Spinal cord (tissue), 10 donors: ENCODE results near the gene DAB1. TPM values are rescaled to one million over a fixed set of nuclear protein-coding genes. Genes with fewer than 3 reads are reported as not detected.

ENCODE experiments used
- DNase-seq, 6 donors: peaks; one replicate each; pipeline versions ENCODE4 v3.0.0 to v3.0.0-alpha.2; 2013 to 2015; ENCODE audit warnings: low spot score in 6 of 6, low read depth in 4 of 6
- H3K27ac ChIP-seq: one replicate; pipeline ENCODE4 v1.5.1; 2013; ENCODE audit warnings: low read depth, low read length, control low read depth
- H3K27me3 ChIP-seq: one replicate; pipeline ENCODE4 v1.6.1; 2013; ENCODE audit warnings: low read length; ENCODE audit not compliant: control insufficient read depth, insufficient read depth
- H3K36me3 ChIP-seq: one replicate; pipeline ENCODE4 v1.6.1; 2013; ENCODE audit warnings: low read length; ENCODE audit not compliant: control insufficient read depth, insufficient read depth
- H3K4me1 ChIP-seq: one replicate; pipeline ENCODE4 v1.6.1; 2013; ENCODE audit warnings: low read length; ENCODE audit not compliant: control insufficient read depth, insufficient read depth
- H3K4me3 ChIP-seq: one replicate; pipeline ENCODE4 v1.5.1; 2013; ENCODE audit warnings: low read depth, low read length, control low read depth
- H3K9me3 ChIP-seq: one replicate; pipeline ENCODE4 v1.6.1; 2013; ENCODE audit warnings: low read length; ENCODE audit not compliant: control insufficient read depth, insufficient read depth
- WGBS: methylation state at CpG from one replicate; pipeline ENCODE4 v1.1.5; 2013; ENCODE audit warnings: missing lambda C conversion rate; ENCODE audit not compliant: insufficient coverage; 5-methylcytosine and 5-hydroxymethylcytosine counted together
- polyA plus RNA-seq, 2 donors: library from polyadenylated mRNA; unstranded; fragments of 120-200 nt; gene quantifications; one replicate each; pipeline ENCODE4 v1.2.1, GENCODE V29; 2013; ENCODE audit not compliant: insufficient read length in 2 of 2
- total RNA-seq, 2 donors: library from RNA; depleted of rRNA in 1 of 2; stranded (reverse); fragments of 120-200 nt in 1 of 2; fragments of >200 nt in 1 of 2; gene quantifications; one replicate each; pipeline versions ENCODE4 v1.2.3 to v1.2.4, GENCODE V29; 2013 to 2014
- donor health status: healthy.

DAB1 gene
- total and polyA plus RNA-seq, 4 donors: 8.3 to 27.9 (median 16.9) TPM

DNA sequence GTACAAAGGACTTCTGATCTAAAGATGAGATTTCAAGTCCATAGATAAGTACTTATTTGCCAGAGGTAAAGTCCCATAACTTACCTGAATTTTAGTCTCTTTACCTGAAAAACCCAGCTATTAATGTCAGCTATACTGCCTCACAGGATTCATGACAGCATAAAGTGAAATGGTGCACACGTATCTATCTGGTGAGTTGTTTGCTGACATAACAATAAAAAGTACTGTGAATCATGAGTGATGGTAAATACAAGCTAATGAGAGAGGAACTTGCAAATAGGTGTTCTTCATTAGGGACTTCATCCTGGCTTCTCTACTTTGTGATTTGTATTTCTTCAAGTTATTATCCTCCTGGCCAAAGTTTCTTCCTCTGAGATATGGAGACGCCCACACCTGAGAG, 233.0 kb downstream of the DAB1 start:
- DNase-seq: no peak
- no CpG with 5 or more reads among the region's 2 CpGs for WGBS
- no peaks in the 10 kb centered on the region for H3K4me1 ChIP-seq

GRCh38 chr1:57188168-57188567, 235.7 kb downstream of the DAB1 start:
- no peak for DNase-seq
- Histone ChIP-seq H3K27me3 (no peaks in the 10 kb centered on the region), H3K36me3 (no peaks in the 10 kb centered on the region), H3K27ac (no peak overlapping the region), H3K4me3 (no peak overlapping the region), H3K4me1 (no peaks in the 10 kb centered on the region), H3K9me3 (no peaks in the 10 kb centered on the region)
- 75% methylated on average over 2 of the region's 2 CpGs for WGBS

More for the DNA sequence above, 233.0 kb downstream of the DAB1 start:
- no peaks in the 10 kb centered on the region for H3K36me3 ChIP-seq
- no peaks in the 10 kb centered on the region for H3K27me3 ChIP-seq
- H3K9me3 ChIP-seq: no peaks in the 10 kb centered on the region
- no peak overlapping the region for H3K27ac ChIP-seq
- H3K4me3 ChIP-seq: no peak overlapping the region

GRCh38 chr1:57186455-57186854, 237.4 kb downstream of the DAB1 start:
- Histone ChIP-seq H3K4me1 (no peaks in the 10 kb centered on the region), H3K27me3 (no peaks in the 10 kb centered on the region), H3K4me3 (no peak overlapping the region), H3K9me3 (no peaks in the 10 kb centered on the region), H3K27ac (no peak overlapping the region), H3K36me3 (no peaks in the 10 kb centered on the region)
- no CpG with 5 or more reads among the region's 3 CpGs for WGBS
- DNase-seq: no peak

DNA sequence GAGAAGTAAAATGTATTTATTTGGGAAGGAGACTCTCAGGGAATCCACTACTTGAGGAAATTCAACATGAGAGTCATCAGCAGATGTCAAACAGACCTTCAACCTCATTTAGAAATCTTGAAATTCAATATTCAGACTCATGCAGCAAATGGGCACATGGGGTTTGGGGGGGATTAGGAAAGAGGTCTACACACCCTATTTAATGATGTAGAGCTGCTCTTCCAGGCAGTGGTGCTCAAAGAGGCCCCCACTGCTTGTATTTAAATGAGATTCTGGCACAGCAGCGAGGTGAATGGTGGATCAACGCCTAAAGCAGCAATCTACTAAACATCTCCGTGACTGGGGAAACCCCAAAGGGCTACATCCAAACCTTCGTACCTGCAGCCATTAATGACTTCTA, 244.9 kb downstream of the DAB1 start:
- no peak overlapping the region for H3K27ac ChIP-seq
- no peaks in the 10 kb centered on the region for H3K9me3 ChIP-seq
- H3K36me3 ChIP-seq: no peaks in the 10 kb centered on the region
- H3K4me3 ChIP-seq: no peak overlapping the region
- no peaks in the 10 kb centered on the region for H3K27me3 ChIP-seq
- DNase-seq: no peak
- WGBS: 76% methylated on average over 3 of the region's 4 CpGs
- H3K4me1 ChIP-seq: peaks cover 2% of the 10 kb centered on the region

DNA sequence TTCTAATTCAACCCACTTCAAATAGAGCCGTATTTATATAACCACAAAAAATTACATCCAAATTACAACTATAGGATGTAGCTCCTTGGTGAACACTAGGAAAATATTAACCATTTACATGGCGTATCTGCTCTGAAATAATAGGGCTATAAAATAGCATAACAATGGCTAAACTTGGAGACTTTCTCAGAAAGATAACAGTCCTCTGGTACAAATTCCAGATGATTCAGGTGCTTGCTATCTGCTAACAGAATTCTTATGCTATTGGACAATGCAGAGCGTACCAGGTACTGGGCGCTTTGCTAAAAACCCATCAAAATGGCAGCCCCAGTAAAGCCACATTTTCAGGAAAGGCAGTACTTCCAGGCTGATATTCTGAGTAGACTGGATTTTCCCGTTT, 248.4 kb downstream of the DAB1 start:
- 100% methylated on average over 2 of the region's 5 CpGs for WGBS
- no peaks in the 10 kb centered on the region for H3K9me3 ChIP-seq
- no peaks in the 10 kb centered on the region for H3K27me3 ChIP-seq
- peaks cover 2% of the 10 kb centered on the region for H3K4me1 ChIP-seq
- no peak for DNase-seq
- H3K27ac ChIP-seq: no peak overlapping the region
- no peak overlapping the region for H3K4me3 ChIP-seq
- no peaks in the 10 kb centered on the region for H3K36me3 ChIP-seq

DNA sequence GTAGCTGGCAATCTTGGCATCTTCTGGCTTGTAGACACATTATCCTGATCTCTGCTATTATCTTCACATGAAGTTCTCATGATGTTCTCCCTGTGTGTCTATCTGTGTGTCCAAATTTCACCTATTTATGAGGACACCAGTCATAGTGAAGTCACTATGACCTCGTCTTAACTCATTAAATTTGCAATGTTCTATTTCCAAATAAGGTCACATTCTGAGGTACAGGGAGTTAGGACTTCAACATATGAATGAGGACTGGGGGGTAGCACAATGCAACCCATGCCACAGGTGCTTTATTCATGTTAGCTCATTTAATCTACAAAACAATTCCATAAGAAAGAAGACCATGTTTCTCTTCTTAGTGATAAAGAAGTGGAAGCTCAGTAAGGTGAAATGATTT, 251.8 kb downstream of the DAB1 start:
- H3K27me3 ChIP-seq: no peaks in the 10 kb centered on the region
- no peaks in the 10 kb centered on the region for H3K36me3 ChIP-seq
- no peak for DNase-seq
- H3K9me3 ChIP-seq: no peaks in the 10 kb centered on the region
- H3K27ac ChIP-seq: no peak overlapping the region
- WGBS: no CpG with 5 or more reads among the region's 1 CpG
- H3K4me1 ChIP-seq: no peaks in the 10 kb centered on the region
- no peak overlapping the region for H3K4me3 ChIP-seq

- no peak overlapping the region for H3K4me3 ChIP-seq
- no peaks in the 10 kb centered on the region for H3K36me3 ChIP-seq
- no peak overlapping the region for H3K27ac ChIP-seq
- H3K4me1 ChIP-seq: peaks cover 6% of the 10 kb centered on the region
- H3K9me3 ChIP-seq: no peaks in the 10 kb centered on the region
- no peak for DNase-seq
- no CpG with 5 or more reads among the region's 2 CpGs for WGBS
- H3K27me3 ChIP-seq: no peaks in the 10 kb centered on the region
Observed at GRCh38 chr1:57167997-57168396, 255.9 kb downstream of the DAB1 start.

DNA sequence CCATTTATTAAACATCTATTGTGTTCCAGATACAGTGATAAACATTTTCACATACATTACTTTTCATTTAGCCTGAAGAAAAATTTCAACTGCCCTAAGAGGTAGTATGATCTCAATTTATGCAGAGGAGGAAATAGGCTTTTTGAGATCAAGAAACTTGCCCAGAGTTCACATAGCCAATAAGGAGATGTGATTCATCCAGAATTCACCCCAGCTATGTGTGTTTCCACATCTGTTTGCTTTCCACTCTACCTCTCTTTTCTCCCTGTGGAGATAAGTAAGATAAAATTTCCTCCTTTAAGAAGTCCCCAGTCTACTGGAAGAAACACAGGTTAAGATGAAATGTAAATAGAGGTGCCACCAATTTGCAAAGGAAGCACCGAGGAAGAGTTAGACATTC, 258.3 kb downstream of the DAB1 start:
- H3K27me3 ChIP-seq: no peaks in the 10 kb centered on the region
- H3K9me3 ChIP-seq: no peaks in the 10 kb centered on the region
- no peak for DNase-seq
- no peaks in the 10 kb centered on the region for H3K36me3 ChIP-seq
- H3K4me1 ChIP-seq: peaks cover 9% of the 10 kb centered on the region
- H3K27ac ChIP-seq: no peak overlapping the region
- H3K4me3 ChIP-seq: no peak overlapping the region
- no CpG with 5 or more reads among the region's 1 CpG for WGBS

GRCh38 chr1:57164584-57164983, 259.3 kb downstream of the DAB1 start:
- no peak for DNase-seq
- 100% methylated on average over 1 of the region's 1 CpG for WGBS
- peaks cover 9% of the 10 kb centered on the region for H3K4me1 ChIP-seq
- no peak overlapping the region for H3K27ac ChIP-seq
- no peaks in the 10 kb centered on the region for H3K36me3 ChIP-seq
- H3K27me3 ChIP-seq: no peaks in the 10 kb centered on the region
- H3K9me3 ChIP-seq: no peaks in the 10 kb centered on the region
- no peak overlapping the region for H3K4me3 ChIP-seq

DNA sequence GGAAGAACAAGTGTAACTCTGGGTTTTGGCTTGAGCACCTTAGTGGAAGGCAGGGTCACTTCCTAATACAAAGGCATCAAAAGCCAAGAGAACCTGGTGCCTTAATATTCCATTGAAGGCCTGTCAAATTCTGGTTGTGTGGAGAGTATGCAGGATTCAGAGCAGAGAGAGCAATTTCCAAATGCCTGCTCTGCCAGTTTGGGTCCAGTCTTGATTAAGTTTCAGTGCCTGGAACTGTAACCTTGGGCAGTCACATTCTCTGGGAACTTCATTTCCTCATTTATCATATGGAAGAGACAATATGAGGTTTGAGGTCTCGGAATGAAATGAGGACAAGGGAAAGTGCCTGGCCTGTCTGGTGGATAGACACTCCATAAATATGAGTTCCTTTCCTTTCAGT, 260.1 kb downstream of the DAB1 start:
- WGBS: no CpG with 5 or more reads among the region's 1 CpG
- H3K9me3 ChIP-seq: no peaks in the 10 kb centered on the region
- H3K27ac ChIP-seq: no peak overlapping the region
- H3K4me1 ChIP-seq: peaks cover 9% of the 10 kb centered on the region
- no peaks in the 10 kb centered on the region for H3K36me3 ChIP-seq
- no peaks in the 10 kb centered on the region for H3K27me3 ChIP-seq
- DNase-seq: no peak
- no peak overlapping the region for H3K4me3 ChIP-seq
